ENCODE results near the gene TBC1D20.
"Not testable (repeated sequence)": the region's sequence is repeated elsewhere in the genome, so short reads cannot be mapped to it uniquely, and the experiment has no call there.

Gene TBC1D20

GRCh38 chr20:400128-400453 lies 62.2 kb downstream of the TBC1D20 start:
- DNase-seq, result no peak

- DNase-seq, result no peak
These were observed 63.1 kb downstream of the TBC1D20 start for GRCh38 chr20:399182-399707.

GRCh38 chr20:397432-398237 lies 64.7 kb downstream of the TBC1D20 start:
- DNase-seq, result no peak

GRCh38 chr20:396619-397431 lies 65.5 kb downstream of the TBC1D20 start:
- DNase-seq, result no peak

- DNase-seq, result no peak
These were observed 66.1 kb downstream of the TBC1D20 start for GRCh38 chr20:396252-396618.

- not testable (repeated sequence) for DNase-seq
These were observed 69.0 kb downstream of the TBC1D20 start for GRCh38 chr20:393296-393695.

DNA sequence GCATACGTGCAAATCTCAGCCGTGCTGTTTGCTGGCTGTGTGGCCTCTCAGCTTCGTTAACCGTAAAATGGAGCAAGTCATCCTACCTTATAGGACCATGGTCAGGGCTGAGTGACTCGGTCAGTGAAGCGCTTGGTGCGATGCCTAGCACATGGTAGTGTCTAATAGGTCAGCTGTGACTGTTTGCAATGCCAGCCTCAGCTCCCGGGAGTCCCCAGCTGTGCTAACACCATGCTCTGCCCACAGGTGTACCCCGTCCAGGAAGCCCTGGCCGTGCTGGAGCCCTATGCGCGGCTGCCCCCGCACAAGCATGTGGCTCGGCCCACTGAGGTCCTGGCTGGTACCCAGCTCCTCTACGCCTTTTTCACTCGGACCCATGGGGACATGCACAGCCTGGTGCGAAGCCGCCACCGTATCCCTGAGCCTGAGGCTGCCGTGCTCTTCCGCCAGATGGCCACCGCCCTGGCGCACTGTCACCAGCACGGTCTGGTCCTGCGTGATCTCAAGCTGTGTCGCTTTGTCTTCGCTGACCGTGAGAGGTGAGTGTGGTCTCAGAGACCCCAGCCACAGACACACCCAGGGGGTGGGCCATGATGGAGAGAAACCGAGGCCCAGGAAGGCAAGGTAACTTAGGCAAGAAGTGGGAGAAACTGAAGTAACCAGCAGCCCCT lies 71.2 kb downstream of the TBC1D20 start:
- no peak for DNase-seq

DNA sequence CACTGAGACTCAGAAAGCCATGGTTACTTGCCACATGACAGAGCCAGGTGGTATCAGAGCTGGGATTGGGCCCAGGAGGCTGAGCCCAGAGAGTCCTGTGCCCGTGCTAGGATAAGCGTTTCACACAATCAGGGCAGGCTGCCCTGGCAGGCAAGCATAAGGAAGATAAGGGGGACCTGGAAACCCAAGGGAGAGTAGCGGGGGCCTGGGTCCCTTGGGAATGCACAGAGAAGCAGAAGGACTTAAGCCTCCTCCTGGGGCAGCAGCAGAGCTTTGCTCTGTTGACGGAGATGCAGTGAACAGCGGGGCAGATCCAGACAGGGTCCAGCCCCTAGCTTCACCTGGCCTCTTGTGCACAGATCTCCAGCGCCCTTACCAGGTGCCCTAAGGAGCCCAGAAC lies 73.1 kb downstream of the TBC1D20 start:
- DNase-seq, result no peak

DNA sequence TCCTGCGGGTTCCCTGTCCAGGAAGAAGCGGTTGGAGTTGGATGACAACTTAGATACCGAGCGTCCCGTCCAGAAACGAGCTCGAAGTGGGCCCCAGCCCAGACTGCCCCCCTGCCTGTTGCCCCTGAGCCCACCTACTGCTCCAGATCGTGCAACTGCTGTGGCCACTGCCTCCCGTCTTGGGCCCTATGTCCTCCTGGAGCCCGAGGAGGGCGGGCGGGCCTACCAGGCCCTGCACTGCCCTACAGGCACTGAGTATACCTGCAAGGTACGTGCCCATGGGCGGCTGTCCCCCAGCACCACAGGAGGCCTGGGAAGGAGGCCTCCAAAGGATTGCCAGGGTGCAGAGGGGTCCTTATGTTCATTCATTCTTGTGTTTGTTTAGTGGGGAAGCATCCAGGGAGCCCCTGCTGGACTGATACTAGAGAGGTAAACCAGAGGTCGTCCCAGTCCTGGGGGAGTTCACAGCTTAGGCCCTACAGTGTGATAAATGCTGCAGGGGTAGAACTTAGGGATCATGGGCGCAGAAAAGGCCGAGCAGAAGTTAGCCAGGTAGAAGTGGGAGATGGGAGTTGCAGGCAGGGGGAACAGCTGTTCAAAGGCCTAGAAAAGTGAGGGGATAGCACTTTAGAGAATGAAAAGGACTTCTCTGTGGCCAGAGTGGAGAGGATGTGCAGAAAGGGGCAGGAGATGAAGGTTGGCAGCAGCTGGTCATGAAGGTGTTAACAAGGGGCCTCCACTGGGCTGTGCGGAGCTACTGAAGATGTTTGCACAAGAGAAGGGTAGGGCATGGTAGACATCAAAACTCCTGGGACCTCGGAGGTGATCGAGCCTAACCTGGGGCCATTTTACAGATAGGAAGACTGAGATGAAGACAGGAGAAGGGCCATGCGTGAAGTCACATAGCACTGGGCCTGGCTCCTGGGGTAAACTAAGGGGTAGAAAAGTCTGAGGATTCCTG lies 74.0 kb downstream of the TBC1D20 start:
- DNase-seq, result no peak

GRCh38 chr20:387520-387919 lies 74.8 kb downstream of the TBC1D20 start:
- no peak for DNase-seq

DNA sequence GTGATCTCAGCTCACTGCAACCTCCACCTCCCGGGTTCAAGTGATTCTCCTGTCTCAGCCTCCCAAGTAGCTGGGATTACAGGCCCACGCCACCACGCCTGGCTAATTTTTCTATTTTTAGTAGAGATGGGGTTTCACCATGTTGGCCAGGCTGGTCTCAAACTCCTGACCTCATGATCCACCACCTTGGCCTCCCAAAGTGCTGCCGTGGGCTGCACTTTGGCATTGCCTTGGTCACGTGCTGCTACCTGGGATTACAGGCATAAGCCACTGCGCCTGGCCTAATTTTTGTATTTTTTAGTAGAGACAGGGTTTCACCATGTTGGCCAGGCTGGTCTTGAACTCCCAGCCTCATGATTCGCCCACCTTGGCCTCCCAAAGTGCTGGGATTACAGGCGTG lies 75.7 kb downstream of the TBC1D20 start:
- not testable (repeated sequence) for DNase-seq
